CD4-positive, alpha-beta T cell (primary cell): Measurements from ENCODE around the gene TERC. TPM values are rescaled to one million over a fixed set of nuclear protein-coding genes. Genes with fewer than 3 reads are reported as not detected.

Experiments used
- ATAC-seq: fragments of 200-7000 bp; cut with Tn5 transposase; one replicate; pipeline ENCODE4 v1.10.0; 2022; ENCODE audit warnings: mild to moderate bottlenecking; ENCODE audit not compliant: poor library complexity
- CTCF ChIA-PET: fragments of 350-600 bp; sonication (Branson Sonifier 250); formaldehyde crosslinking; loops from one replicate; lab custom pipeline; 2021; ENCODE audit warnings: antibody characterized with exemption, inconsistent platforms; lab: Charles Lee
- POLR2A ChIA-PET: fragments of 350-600 bp; sonication (Branson Sonifier 250); formaldehyde crosslinking; loops from one replicate; lab custom pipeline; 2021; ENCODE audit warnings: antibody characterized with exemption, inconsistent platforms; lab: Charles Lee
- DNase-seq, 14 experiments: peaks; one replicate each; pipeline ENCODE4 v3.0.0-alpha.2; 2013 to 2020; ENCODE audit warnings: mixed read lengths in 2 of 14
- H3K27ac ChIP-seq, 2 donors: one replicate each; pipeline versions ENCODE4 v1.5.1 to v1.7.0; 2013; ENCODE audit warnings: low read length in 2 of 2, low read depth in 1 of 2, mild to moderate bottlenecking in 1 of 2
- H3K27me3 ChIP-seq, 2 experiments: 1 replicate in 1 of 2; 2 replicates in 1 of 2; pipeline versions ENCODE4 v1.6.1 to v1.7.0; 2013; ENCODE audit warnings: low read length in 2 of 2, control low read depth in 1 of 2, mild to moderate bottlenecking in 1 of 2, moderate library complexity in 1 of 2; ENCODE audit not compliant: insufficient read depth in 2 of 2, control insufficient read depth in 1 of 2
- H3K36me3 ChIP-seq: one replicate; pipeline ENCODE4 v1.6.1; 2013; ENCODE audit warnings: low read length, control low read depth; ENCODE audit not compliant: insufficient read depth
- H3K4me1 ChIP-seq: one replicate; pipeline ENCODE4 v1.6.1; 2013; ENCODE audit warnings: low read length, control low read depth; ENCODE audit not compliant: insufficient read depth
- H3K4me3 ChIP-seq: one replicate; pipeline ENCODE4 v1.5.1; 2013; ENCODE audit warnings: mild to moderate bottlenecking, low read length, moderate library complexity
- H3K9me3 ChIP-seq, 2 experiments: 1 replicate in 1 of 2; 2 replicates in 1 of 2; pipeline versions ENCODE4 v1.6.1 to v1.7.0; 2013; ENCODE audit warnings: low read length in 2 of 2, mild to moderate bottlenecking in 2 of 2, control low read depth in 1 of 2, moderate library complexity in 1 of 2; ENCODE audit not compliant: control insufficient read depth in 1 of 2, insufficient read depth in 1 of 2
- H3K27ac Mint-ChIP-seq: one replicate; pipeline ENCODE4 v1.8.0; 2020; ENCODE audit warnings: mixed read lengths
- H3K27me3 Mint-ChIP-seq: one replicate; pipeline ENCODE4 v1.8.0; 2021; ENCODE audit warnings: mixed read lengths
- H3K36me3 Mint-ChIP-seq: one replicate; pipeline ENCODE4 v1.8.0; 2021; ENCODE audit warnings: low read depth, mixed read lengths
- H3K4me1 Mint-ChIP-seq: one replicate; pipeline ENCODE4 v1.8.0; 2021; ENCODE audit warnings: low read depth, mixed read lengths
- H3K4me3 Mint-ChIP-seq: one replicate; pipeline ENCODE4 v1.8.0; 2020; ENCODE audit warnings: mild to moderate bottlenecking, mixed read lengths
- H3K9me3 Mint-ChIP-seq: one replicate; pipeline ENCODE4 v1.8.0; 2020; ENCODE audit warnings: mixed read lengths
- CTCF ChIP-seq: fragments of 200-600 bp; IDR thresholded peaks from one replicate; pipeline ENCODE4 v1.8.0; 2022; ENCODE audit warnings: antibody characterized with exemption, mild to moderate bottlenecking
- intact Hi-C, 2 experiments: fragments of 100-400 bp; cut with DNase I in 1 of 2; cut with micrococcal nuclease in 1 of 2; formaldehyde crosslinking; loops; one replicate each; pipeline versions ENCODE4 v1.15.1 to v1.9.0; 2023 to 2025; cut with DNase I, micrococcal nuclease
- polyA plus RNA-seq, 2 donors: library from polyadenylated mRNA; unstranded; fragments of 120-200 nt; gene quantifications; one replicate each; pipeline ENCODE4 v1.2.1, GENCODE V29; 2013
- total RNA-seq, 174 experiments: library from RNA in 2 of 174; stranded (reverse) in 2 of 174; gene quantifications; one replicate each; pipeline ENCODE4 v1.2.3 and lab custom pipeline; 2021 to 2026

TERC gene
- total RNA-seq (10 to 100 TPM in 1 of 2 experiments, 1 to 10 TPM in 1; 9.0 to 10.4 TPM), total RNA-seq (lab: John Stamatoyannopoulos, UW) (0 to 3.3 (median 0.19) reads per million in 172 experiments)
- polyA plus RNA-seq (2013, experiment 1 of 2), result 2.0 TPM
- polyA plus RNA-seq (2013, experiment 2 of 2), result 1.0 TPM

GRCh38 chr3:169764882-169765612 is at the start of gene TERC:
Gene TERC, minus strand, starts transcription at chr3:169765060.
- H3K4me1 ChIP-seq, result peaks cover 28% of the 10 kb centered on the region
- DNase-seq (peak; percentile 82 to 98 (median 92)), ATAC-seq (peak; percentile 82)
- Mint-ChIP-seq H3K36me3 (peaks cover 11% of the 10 kb centered on the region), H3K4me3 (peak within 1 kb of the TSS; percentile 98), H3K9me3 (peaks cover 2% of the 10 kb centered on the region), H3K4me1 (peaks cover 38% of the 10 kb centered on the region), H3K27ac (peak within 1 kb of the TSS; percentile 97), H3K27me3 (no peaks in the 10 kb centered on the region)
- intact Hi-C loops, result loop anchor here (1.0 to 10.0 kb wide), 11 partner anchors 8 to 1107 kb away; partner anchors contain the start of genes SKIL (in 2 of the 2), GPR160 (in 1 of the 2), MYNN (in 1 of the 2) and PHC3 (in 1 of the 2)
- H3K36me3 ChIP-seq, result no peaks in the 10 kb centered on the region
- H3K27me3 ChIP-seq, result no peaks in the 10 kb centered on the region
- peaks cover 0 to 4% of the 10 kb centered on the region in 2 experiments for H3K9me3 ChIP-seq
- CTCF ChIA-PET, result no interaction called here
- POLR2A ChIA-PET, result interaction anchor here (0.5 to 3.5 kb wide), 17 partner anchors 8 to 1492 kb away, joined by 3 to 85 read pairs (median 4); partner anchors contain the start of genes LRRC34, LRRIQ4, MYNN and PHC3
- peak within 1 kb of the TSS; percentile 95 to 96 for H3K27ac ChIP-seq
- peak within 1 kb of the TSS; percentile 93 for H3K4me3 ChIP-seq
- no peak for TF ChIP-seq CTCF

- POLR2A ChIA-PET, result interaction anchor here (2.1 kb wide), 1 partner anchor 41 kb away, joined by 7 read pairs; the partner anchor contains the start of gene MYNN
- peaks cover 27% of the 10 kb centered on the region for H3K4me1 ChIP-seq
- TF ChIP-seq CTCF, result peak; percentile 66
- H3K4me1 Mint-ChIP-seq, result peaks cover 26% of the 10 kb centered on the region
- peaks cover 7% of the 10 kb centered on the region for H3K36me3 Mint-ChIP-seq
- peak overlapping the region; percentile 68 for H3K4me3 ChIP-seq
- peaks cover 0 to 4% of the 10 kb centered on the region in 2 experiments for H3K27me3 ChIP-seq
- DNase-seq (peak; percentile 49 to 91 (median 66)), ATAC-seq (peak; percentile 91)
- CTCF ChIA-PET, result interaction anchor here (1.0 kb wide), 1 partner anchor 154 kb away, joined by 3 read pairs; no protein-coding TSS in a partner anchor
- intact Hi-C loops, result loop anchor here in 1 of 2 experiments (5.0 kb wide), 2 partner anchors 42 to 153 kb away; partner anchors contain the start of genes MYNN and SEC62
- H3K36me3 ChIP-seq, result no peaks in the 10 kb centered on the region
- H3K9me3 Mint-ChIP-seq, result peaks cover 5% of the 10 kb centered on the region
- H3K4me3 Mint-ChIP-seq, result peak overlapping the region; percentile 94
- peaks cover 0 to 13% of the 10 kb centered on the region in 2 experiments for H3K9me3 ChIP-seq
- H3K27me3 Mint-ChIP-seq, result peaks cover 6% of the 10 kb centered on the region
- no peak overlapping the region for H3K27ac ChIP-seq
- H3K27ac Mint-ChIP-seq, result peak overlapping the region; percentile 43
Measured at GRCh38 chr3:169813757-169814517, 49.1 kb upstream of the TERC start.

- H3K4me1 ChIP-seq, result peaks cover 27% of the 10 kb centered on the region
- H3K9me3 Mint-ChIP-seq, result peaks cover 5% of the 10 kb centered on the region
- H3K4me3 ChIP-seq, result peak overlapping the region; percentile 68
- H3K36me3 Mint-ChIP-seq, result peaks cover 7% of the 10 kb centered on the region
- no peaks in the 10 kb centered on the region for H3K36me3 ChIP-seq
- CTCF ChIA-PET, result interaction anchor here (1.0 kb wide), 1 partner anchor 155 kb away, joined by 3 read pairs; no protein-coding TSS in a partner anchor
- peaks cover 0 to 13% of the 10 kb centered on the region in 2 experiments for H3K9me3 ChIP-seq
- peak in 2 of 14 experiments; percentile 10 to 17 for DNase-seq
- H3K27ac ChIP-seq, result no peak overlapping the region
- H3K4me1 Mint-ChIP-seq, result peaks cover 26% of the 10 kb centered on the region
- intact Hi-C loops, result loop anchor here in 1 of 2 experiments (5.0 kb wide), 2 partner anchors 41 to 154 kb away; partner anchors contain the start of genes MYNN and SEC62
- peaks cover 3% of the 10 kb centered on the region for H3K27me3 Mint-ChIP-seq
- POLR2A ChIA-PET, result interaction anchor here (0.7 to 2.4 kb wide), 4 partner anchors 40 to 153 kb away, joined by 3 to 13 read pairs (median 4); partner anchors contain the start of genes ACTRT3, MYNN and SEC62
- peaks cover 0 to 4% of the 10 kb centered on the region in 2 experiments for H3K27me3 ChIP-seq
- ATAC-seq, result peak; percentile 4
- H3K4me3 Mint-ChIP-seq, result peak overlapping the region; percentile 94
- no peak for TF ChIP-seq CTCF
- peak overlapping the region; percentile 43 for H3K27ac Mint-ChIP-seq
Measured at GRCh38 chr3:169813278-169813677, 48.4 kb upstream of the TERC start.
